ENCODE data around the gene B3GALNT2.

The B3GALNT2 gene

GRCh38 chr1:235455097-235455496 lies 49.2 kb downstream of the B3GALNT2 start:
- Histone ChIP-seq H3K79me2 (ENCODE audit: insufficient read depth, low read length) (no peaks in the 10 kb centered on the region), H3K4me2 (ENCODE audit: low read depth, low read length, poor library complexity, severe bottlenecking) (no peak overlapping the region), H3F3A (ENCODE audit: insufficient read depth) (no peaks in the 10 kb centered on the region), H2AFZ (ENCODE audit: low read depth, low read length, severe bottlenecking) (no peak overlapping the region), H3K9ac (ENCODE audit: low read length) (no peak overlapping the region), H3K36me3 (ENCODE audit: low read length) (no peaks in the 10 kb centered on the region), H3K9me3 (ENCODE audit: insufficient read depth, low read length) (no peaks in the 10 kb centered on the region), H3K27me3 (ENCODE audit: low read length) (no peaks in the 10 kb centered on the region), H3K9me2 (replicated peaks; ENCODE audit: insufficient read depth, low read length) (no peaks in the 10 kb centered on the region), H3K27ac (ENCODE audit: low read depth, low read length) (no peak overlapping the region), H4K20me1 (ENCODE audit: low read depth, low read length) (no peaks in the 10 kb centered on the region), H3K4me3 (ENCODE audit: insufficient read depth, low read length, poor library complexity, severe bottlenecking) (no peak overlapping the region)
- TF ChIP-seq, protein P1, sequence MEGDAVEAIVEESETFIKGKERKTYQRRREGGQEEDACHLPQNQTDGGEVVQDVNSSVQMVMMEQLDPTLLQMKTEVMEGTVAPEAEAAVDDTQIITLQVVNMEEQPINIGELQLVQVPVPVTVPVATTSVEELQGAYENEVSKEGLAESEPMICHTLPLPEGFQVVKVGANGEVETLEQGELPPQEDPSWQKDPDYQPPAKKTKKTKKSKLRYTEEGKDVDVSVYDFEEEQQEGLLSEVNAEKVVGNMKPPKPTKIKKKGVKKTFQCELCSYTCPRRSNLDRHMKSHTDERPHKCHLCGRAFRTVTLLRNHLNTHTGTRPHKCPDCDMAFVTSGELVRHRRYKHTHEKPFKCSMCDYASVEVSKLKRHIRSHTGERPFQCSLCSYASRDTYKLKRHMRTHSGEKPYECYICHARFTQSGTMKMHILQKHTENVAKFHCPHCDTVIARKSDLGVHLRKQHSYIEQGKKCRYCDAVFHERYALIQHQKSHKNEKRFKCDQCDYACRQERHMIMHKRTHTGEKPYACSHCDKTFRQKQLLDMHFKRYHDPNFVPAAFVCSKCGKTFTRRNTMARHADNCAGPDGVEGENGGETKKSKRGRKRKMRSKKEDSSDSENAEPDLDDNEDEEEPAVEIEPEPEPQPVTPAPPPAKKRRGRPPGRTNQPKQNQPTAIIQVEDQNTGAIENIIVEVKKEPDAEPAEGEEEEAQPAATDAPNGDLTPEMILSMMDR (IDR thresholded peaks at IDR 0.05; ENCODE audit: insufficient read depth, low read length, poor library complexity, severe bottlenecking): no peak
- no peak for TF ChIP-seq EZH2phosphoT487 (conservative IDR thresholded peaks at IDR 0.05; ENCODE audit: low read length)

GRCh38 chr1:235454021-235454420 lies 50.2 kb downstream of the B3GALNT2 start:
- H3K9me2 ChIP-seq (replicated peaks; ENCODE audit: insufficient read depth, low read length): no peaks in the 10 kb centered on the region
- H3K9me3 ChIP-seq (ENCODE audit: insufficient read depth, low read length): no peaks in the 10 kb centered on the region
- H3F3A ChIP-seq (ENCODE audit: insufficient read depth): no peaks in the 10 kb centered on the region
- peaks cover 3% of the 10 kb centered on the region; the same call in 1 of the 2 replicates for H3K36me3 ChIP-seq (ENCODE audit: low read length)
- H4K20me1 ChIP-seq (ENCODE audit: low read depth, low read length): no peaks in the 10 kb centered on the region
- no peak overlapping the region for H3K4me2 ChIP-seq (ENCODE audit: low read depth, low read length, poor library complexity, severe bottlenecking)
- no peaks in the 10 kb centered on the region for H3K27me3 ChIP-seq (ENCODE audit: low read length)
- H3K4me3 ChIP-seq (ENCODE audit: insufficient read depth, low read length, poor library complexity, severe bottlenecking): no peak overlapping the region
- H3K9ac ChIP-seq (ENCODE audit: low read length): no peak overlapping the region
- TF ChIP-seq, protein P1 (IDR thresholded peaks at IDR 0.05; ENCODE audit: insufficient read depth, low read length, poor library complexity, severe bottlenecking): no peak
- TF ChIP-seq EZH2phosphoT487 (conservative IDR thresholded peaks at IDR 0.05; ENCODE audit: low read length): no peak
- no peaks in the 10 kb centered on the region for H3K79me2 ChIP-seq (ENCODE audit: insufficient read depth, low read length)
- H2AFZ ChIP-seq (ENCODE audit: low read depth, low read length, severe bottlenecking): no peak overlapping the region
- no peak overlapping the region for H3K27ac ChIP-seq (ENCODE audit: low read depth, low read length)

- Histone ChIP-seq H3K9me2 (replicated peaks; ENCODE audit: insufficient read depth, low read length) (no peaks in the 10 kb centered on the region), H3K27me3 (ENCODE audit: low read length) (no peaks in the 10 kb centered on the region), H3K27ac (ENCODE audit: low read depth, low read length) (no peak overlapping the region), H3F3A (ENCODE audit: insufficient read depth) (no peaks in the 10 kb centered on the region), H3K79me2 (ENCODE audit: insufficient read depth, low read length) (no peaks in the 10 kb centered on the region), H3K9ac (ENCODE audit: low read length) (no peak overlapping the region), H4K20me1 (ENCODE audit: low read depth, low read length) (no peaks in the 10 kb centered on the region), H2AFZ (ENCODE audit: low read depth, low read length, severe bottlenecking) (no peak overlapping the region), H3K4me2 (ENCODE audit: low read depth, low read length, poor library complexity, severe bottlenecking) (no peak overlapping the region), H3K9me3 (ENCODE audit: insufficient read depth, low read length) (no peaks in the 10 kb centered on the region), H3K36me3 (ENCODE audit: low read length) (peaks cover 7% of the 10 kb centered on the region; the same call in 1 of the 2 replicates), H3K4me3 (ENCODE audit: insufficient read depth, low read length, poor library complexity, severe bottlenecking) (no peak overlapping the region)
- no peak for TF ChIP-seq EZH2phosphoT487 (conservative IDR thresholded peaks at IDR 0.05; ENCODE audit: low read length)
Observed at GRCh38 chr1:235450886-235451483, 53.3 kb downstream of the B3GALNT2 start.

DNA sequence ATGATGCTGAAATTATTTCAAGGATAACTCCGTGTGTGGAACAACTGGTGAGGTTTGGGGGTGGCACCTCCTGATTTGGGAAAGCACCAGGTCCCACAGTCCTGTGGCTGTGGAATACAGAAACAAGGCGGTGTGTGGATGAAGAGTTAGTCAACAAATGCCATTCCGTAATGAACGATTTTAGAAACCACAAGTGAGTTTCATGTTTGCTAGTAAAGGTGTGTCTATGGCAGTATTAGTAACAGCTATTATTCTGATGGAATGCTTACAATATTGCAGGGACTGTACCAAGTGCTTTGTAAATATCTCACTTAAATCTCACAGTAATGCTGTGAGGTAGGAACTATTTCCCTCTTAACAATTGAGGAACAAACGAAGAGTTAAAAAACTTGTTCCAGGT lies 53.8 kb downstream of the B3GALNT2 start:
- H3K9me2 ChIP-seq (replicated peaks; ENCODE audit: insufficient read depth, low read length): no peaks in the 10 kb centered on the region
- peaks cover 7% of the 10 kb centered on the region; the same call in 1 of the 2 replicates for H3K36me3 ChIP-seq (ENCODE audit: low read length)
- no peaks in the 10 kb centered on the region for H3K27me3 ChIP-seq (ENCODE audit: low read length)
- H3K9ac ChIP-seq (ENCODE audit: low read length): no peak overlapping the region
- no peak overlapping the region for H3K4me2 ChIP-seq (ENCODE audit: low read depth, low read length, poor library complexity, severe bottlenecking)
- no peaks in the 10 kb centered on the region for H4K20me1 ChIP-seq (ENCODE audit: low read depth, low read length)
- H3K27ac ChIP-seq (ENCODE audit: low read depth, low read length): no peak overlapping the region
- no peak overlapping the region for H2AFZ ChIP-seq (ENCODE audit: low read depth, low read length, severe bottlenecking)
- H3K79me2 ChIP-seq (ENCODE audit: insufficient read depth, low read length): no peaks in the 10 kb centered on the region
- H3F3A ChIP-seq (ENCODE audit: insufficient read depth): no peaks in the 10 kb centered on the region
- no peaks in the 10 kb centered on the region for H3K9me3 ChIP-seq (ENCODE audit: insufficient read depth, low read length)
- TF ChIP-seq EZH2phosphoT487 (conservative IDR thresholded peaks at IDR 0.05; ENCODE audit: low read length): no peak
- TF ChIP-seq, protein P1 (IDR thresholded peaks at IDR 0.05; ENCODE audit: insufficient read depth, low read length, poor library complexity, severe bottlenecking): no peak
- H3K4me3 ChIP-seq (ENCODE audit: insufficient read depth, low read length, poor library complexity, severe bottlenecking): no peak overlapping the region
